ENCODE measurements around the gene MEAF6. TPM values are rescaled to one million over a fixed set of nuclear protein-coding genes. Genes with fewer than 3 reads are reported as not detected.

The MEAF6 gene
- polyA plus RNA-seq, 4 donors: 41.9 to 50.3 (median 47.1) TPM

GRCh38 chr1:37485902-37486679 lies 28.5 kb downstream of the MEAF6 start:
- FAIRE-seq: no peak

DNA sequence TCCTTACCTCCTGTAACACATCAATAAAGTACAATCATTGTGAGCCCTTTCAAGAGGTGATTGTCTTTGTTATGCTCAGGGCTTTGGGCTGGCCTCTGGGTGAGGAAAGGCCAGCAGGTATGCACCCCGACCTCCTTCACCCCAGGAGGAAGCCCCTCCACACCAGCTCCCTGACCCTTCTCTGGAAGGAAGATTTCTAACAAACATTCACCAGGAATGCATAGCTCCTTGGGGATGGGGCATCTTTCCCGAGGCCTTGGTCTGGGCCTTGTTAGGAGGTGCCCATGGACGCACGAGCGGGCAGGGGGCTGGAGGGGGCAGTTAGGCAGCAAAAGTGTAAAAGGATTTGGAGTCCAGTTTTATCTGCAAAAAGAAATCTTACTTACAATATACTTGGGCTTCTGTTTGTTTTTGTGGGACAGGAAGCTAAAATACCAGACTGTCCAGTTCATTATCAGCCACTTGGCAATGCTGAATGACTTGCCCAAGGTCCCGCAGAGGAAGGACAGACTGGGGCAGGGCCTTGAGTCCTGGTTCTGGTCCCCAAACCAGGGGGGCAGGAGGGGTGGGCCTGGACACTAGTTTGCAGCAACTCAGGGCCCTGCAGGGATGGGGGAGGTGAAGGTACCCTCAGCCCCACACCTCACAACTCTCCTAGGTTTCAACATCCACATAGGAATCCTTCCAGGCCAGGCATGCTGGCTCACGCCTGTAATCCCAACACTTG lies 30.1 kb downstream of the MEAF6 start:
- Histone ChIP-seq H3K4me1 (ENCODE audit: control insufficient read depth in 3 of 3, insufficient read depth in 2 of 3, low read depth in 1 of 3, low read length in 2 of 3) (peaks cover 5 to 28% (median 15%) of the 10 kb centered on the region in 3 donors), H3K27ac (ENCODE audit: low read depth in 1 of 3, low read length in 2 of 3) (peak overlapping the region in 2 of 3 donors; percentile 24 to 82), H3K36me3 (ENCODE audit: control insufficient read depth in 3 of 3, insufficient read depth in 2 of 3, low read depth in 1 of 3, low read length in 3 of 3) (peaks cover 31 to 76% (median 32%) of the 10 kb centered on the region in 3 donors), H3K27me3 (ENCODE audit: control insufficient read depth in 3 of 3, insufficient read depth in 3 of 3, low read length in 3 of 3) (no peaks in the 10 kb centered on the region), H3K4me3 (ENCODE audit: low read depth in 1 of 3, low read length in 3 of 3) (no peak overlapping the region), H3K9me3 (ENCODE audit: control insufficient read depth in 2 of 2, insufficient read depth in 1 of 2, low read depth in 1 of 2, low read length in 1 of 2) (no peaks in the 10 kb centered on the region)
- FAIRE-seq (no peak), DNase-seq (peak in 1 of 2 donors; percentile 18)
- 57 to 74% (median 69%) methylated on average over 7 of the region's 7 CpGs for WGBS, 3 donors

More at GRCh38 chr1:37485902-37486679, 28.5 kb downstream of the MEAF6 start:
- no peaks in the 10 kb centered on the region for H3K27me3 ChIP-seq (ENCODE audit: control insufficient read depth in 3 of 3, insufficient read depth in 3 of 3, low read length in 3 of 3)
- H3K4me1 ChIP-seq (ENCODE audit: control insufficient read depth in 3 of 3, insufficient read depth in 2 of 3, low read depth in 1 of 3, low read length in 2 of 3): peaks cover 0 to 14% (median 4%) of the 10 kb centered on the region in 3 donors
- 42 to 49% (median 42%) methylated on average over 6 of the region's 6 CpGs for WGBS, 3 donors
- peak overlapping the region in 1 of 3 donors; percentile 84 for H3K27ac ChIP-seq (ENCODE audit: low read depth in 1 of 3, low read length in 2 of 3)
- H3K4me3 ChIP-seq (ENCODE audit: low read depth in 1 of 3, low read length in 3 of 3): no peak overlapping the region
- DNase-seq: peak in 1 of 2 donors; percentile 35
- peaks cover 21 to 72% (median 26%) of the 10 kb centered on the region in 3 donors for H3K36me3 ChIP-seq (ENCODE audit: control insufficient read depth in 3 of 3, insufficient read depth in 2 of 3, low read depth in 1 of 3, low read length in 3 of 3)
- H3K9me3 ChIP-seq (ENCODE audit: control insufficient read depth in 2 of 2, insufficient read depth in 1 of 2, low read depth in 1 of 2, low read length in 1 of 2): no peaks in the 10 kb centered on the region

- no peak overlapping the region for H3K27ac ChIP-seq (ENCODE audit: low read depth in 1 of 3, low read length in 2 of 3)
- WGBS, 3 donors: 75 to 83% (median 79%) methylated on average over 15 of the region's 15 CpGs
- H3K4me1 ChIP-seq (ENCODE audit: control insufficient read depth in 3 of 3, insufficient read depth in 2 of 3, low read depth in 1 of 3, low read length in 2 of 3): peaks cover 5 to 35% (median 15%) of the 10 kb centered on the region in 3 donors
- peaks cover 31 to 81% (median 32%) of the 10 kb centered on the region in 3 donors for H3K36me3 ChIP-seq (ENCODE audit: control insufficient read depth in 3 of 3, insufficient read depth in 2 of 3, low read depth in 1 of 3, low read length in 3 of 3)
- H3K4me3 ChIP-seq (ENCODE audit: low read depth in 1 of 3, low read length in 3 of 3): no peak overlapping the region
- FAIRE-seq (no peak), DNase-seq (peak in 1 of 2 donors; percentile 12)
- no peaks in the 10 kb centered on the region for H3K9me3 ChIP-seq (ENCODE audit: control insufficient read depth in 2 of 2, insufficient read depth in 1 of 2, low read depth in 1 of 2, low read length in 1 of 2)
- H3K27me3 ChIP-seq (ENCODE audit: control insufficient read depth in 3 of 3, insufficient read depth in 3 of 3, low read length in 3 of 3): no peaks in the 10 kb centered on the region
Measured at GRCh38 chr1:37483785-37484184, 30.8 kb downstream of the MEAF6 start.

- Histone ChIP-seq H3K9me3 (ENCODE audit: control insufficient read depth in 2 of 2, insufficient read depth in 1 of 2, low read depth in 1 of 2, low read length in 1 of 2) (no peaks in the 10 kb centered on the region), H3K27ac (ENCODE audit: low read depth in 1 of 3, low read length in 2 of 3) (peak overlapping the region in 1 of 3 donors; percentile 5), H3K27me3 (ENCODE audit: control insufficient read depth in 3 of 3, insufficient read depth in 3 of 3, low read length in 3 of 3) (no peaks in the 10 kb centered on the region), H3K4me1 (ENCODE audit: control insufficient read depth in 3 of 3, insufficient read depth in 2 of 3, low read depth in 1 of 3, low read length in 2 of 3) (peaks cover 5 to 41% (median 15%) of the 10 kb centered on the region in 3 donors), H3K36me3 (ENCODE audit: control insufficient read depth in 3 of 3, insufficient read depth in 2 of 3, low read depth in 1 of 3, low read length in 3 of 3) (peaks cover 31 to 85% (median 32%) of the 10 kb centered on the region in 3 donors), H3K4me3 (ENCODE audit: low read depth in 1 of 3, low read length in 3 of 3) (no peak overlapping the region)
- FAIRE-seq: no peak
- peak in 1 of 2 donors; percentile 2 for DNase-seq
- 89 to 92% (median 91%) methylated on average over 28 to 29 of the region's 29 CpGs for WGBS, 3 donors
Measured at GRCh38 chr1:37482796-37483744, 31.5 kb downstream of the MEAF6 start.

DNA sequence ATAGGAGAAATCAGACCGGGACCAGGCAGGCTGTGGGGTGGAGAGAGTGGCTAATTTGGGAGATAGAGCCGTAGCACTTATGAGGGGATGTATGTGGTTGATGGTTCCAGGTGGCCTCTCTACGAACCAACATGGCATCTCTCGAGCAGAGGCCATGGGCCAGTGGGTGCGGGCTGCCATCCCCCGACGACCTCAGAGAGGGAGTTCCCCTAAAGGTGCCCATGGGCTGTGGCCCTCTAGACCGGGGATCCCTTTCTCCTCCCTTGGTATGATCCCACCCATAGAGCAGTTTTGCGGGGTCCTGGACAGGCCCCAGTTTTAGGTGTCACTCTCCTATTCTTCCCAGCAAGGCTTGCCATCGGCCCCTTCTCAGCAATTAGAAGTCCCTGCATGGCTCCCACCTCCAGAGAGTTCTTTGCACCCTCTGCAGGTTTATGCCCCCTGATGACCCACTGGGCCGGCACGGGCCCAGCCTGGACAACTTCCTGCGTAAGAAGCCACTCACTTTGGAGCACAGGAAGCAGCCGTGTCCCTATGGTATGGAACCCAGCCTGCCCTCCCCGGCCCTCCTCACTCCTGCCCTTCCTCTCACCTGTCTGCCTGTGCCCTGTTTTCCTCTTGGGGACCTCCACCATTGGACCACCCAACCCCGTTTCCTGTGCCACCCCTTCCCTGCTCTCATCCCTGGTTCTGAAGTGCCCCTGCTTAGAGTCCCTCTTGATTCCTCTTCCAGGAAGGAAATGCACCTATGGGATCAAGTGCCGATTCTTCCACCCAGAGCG lies 32.4 kb downstream of the MEAF6 start:
- Histone ChIP-seq H3K36me3 (ENCODE audit: control insufficient read depth in 3 of 3, insufficient read depth in 2 of 3, low read depth in 1 of 3, low read length in 3 of 3) (peaks cover 31 to 93% (median 32%) of the 10 kb centered on the region in 3 donors), H3K27ac (ENCODE audit: low read depth in 1 of 3, low read length in 2 of 3) (no peak overlapping the region), H3K4me1 (ENCODE audit: control insufficient read depth in 3 of 3, insufficient read depth in 2 of 3, low read depth in 1 of 3, low read length in 2 of 3) (peaks cover 5 to 46% (median 15%) of the 10 kb centered on the region in 3 donors), H3K27me3 (ENCODE audit: control insufficient read depth in 3 of 3, insufficient read depth in 3 of 3, low read length in 3 of 3) (no peaks in the 10 kb centered on the region), H3K4me3 (ENCODE audit: low read depth in 1 of 3, low read length in 3 of 3) (no peak overlapping the region), H3K9me3 (ENCODE audit: control insufficient read depth in 2 of 2, insufficient read depth in 1 of 2, low read depth in 1 of 2, low read length in 1 of 2) (no peaks in the 10 kb centered on the region)
- DNase-seq (no peak), FAIRE-seq (no peak)
- 84 to 92% (median 84%) methylated on average over 17 to 18 of the region's 18 CpGs for WGBS, 3 donors

DNA sequence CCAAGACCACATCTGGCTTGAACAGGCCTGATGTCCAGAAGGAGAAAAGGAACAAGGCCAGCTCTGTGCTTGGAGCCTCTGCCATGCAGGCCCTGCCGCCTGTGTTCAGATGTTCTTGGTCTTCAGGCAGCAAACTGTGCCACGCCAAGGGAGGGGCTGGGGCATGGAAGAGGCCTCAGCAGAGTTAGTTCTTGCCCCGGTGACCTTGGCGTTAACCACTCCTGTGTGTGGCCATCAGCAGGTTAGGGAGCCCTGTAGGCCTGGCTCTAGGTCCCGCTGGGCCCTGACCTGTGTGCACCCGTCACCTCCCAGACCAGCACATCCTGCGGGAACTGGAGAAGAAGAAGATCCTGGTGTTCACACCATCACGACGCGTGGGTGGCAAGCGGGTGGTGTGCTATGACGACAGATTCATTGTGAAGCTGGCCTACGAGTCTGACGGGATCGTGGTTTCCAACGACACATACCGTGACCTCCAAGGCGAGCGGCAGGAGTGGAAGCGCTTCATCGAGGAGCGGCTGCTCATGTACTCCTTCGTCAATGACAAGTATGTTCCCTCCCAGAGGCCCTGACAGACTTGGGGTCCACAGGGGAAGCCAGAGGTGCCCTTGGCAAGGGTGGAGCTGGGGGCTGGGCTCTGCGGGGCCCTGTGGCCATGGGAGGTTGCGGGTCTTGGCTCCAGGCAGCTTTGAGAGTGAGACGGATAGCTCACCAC lies 33.1 kb downstream of the MEAF6 start:
- peak overlapping the region in 2 of 3 donors; percentile 1 to 33 for H3K27ac ChIP-seq (ENCODE audit: low read depth in 1 of 3, low read length in 2 of 3)

More for the DNA sequence above, 33.1 kb downstream of the MEAF6 start:
- DNase-seq (no peak), FAIRE-seq (no peak)
- H3K27me3 ChIP-seq (ENCODE audit: control insufficient read depth in 3 of 3, insufficient read depth in 3 of 3, low read length in 3 of 3): no peaks in the 10 kb centered on the region
- peaks cover 5 to 45% (median 12%) of the 10 kb centered on the region in 3 donors for H3K4me1 ChIP-seq (ENCODE audit: control insufficient read depth in 3 of 3, insufficient read depth in 2 of 3, low read depth in 1 of 3, low read length in 2 of 3)
- no peak overlapping the region for H3K4me3 ChIP-seq (ENCODE audit: low read depth in 1 of 3, low read length in 3 of 3)
- 87 to 90% (median 88%) methylated on average over 26 of the region's 26 CpGs for WGBS, 3 donors
- peaks cover 31 to 93% (median 32%) of the 10 kb centered on the region in 3 donors for H3K36me3 ChIP-seq (ENCODE audit: control insufficient read depth in 3 of 3, insufficient read depth in 2 of 3, low read depth in 1 of 3, low read length in 3 of 3)
- no peaks in the 10 kb centered on the region for H3K9me3 ChIP-seq (ENCODE audit: control insufficient read depth in 2 of 2, insufficient read depth in 1 of 2, low read depth in 1 of 2, low read length in 1 of 2)
